Neuronal stem cell (in vitro differentiated cells): Measurements from ENCODE around the gene RHEB.
A peak's percentile ranks its signal among the peaks of the same experiment; 100 is the strongest.

ENCODE experiments used
- DNase-seq: peaks from one replicate; pipeline ENCODE4 v3.0.0-alpha.2; 2013; ENCODE audit warnings: low spot score
- H2AFZ ChIP-seq: one replicate; pipeline ENCODE4 v1.6.1; 2013; ENCODE audit warnings: mild to moderate bottlenecking, low read length, inconsistent platforms
- H2AK5ac ChIP-seq: 2 replicates; pipeline ENCODE4 v1.6.1; 2013; ENCODE audit warnings: low read depth, mild to moderate bottlenecking, inconsistent platforms, low read length, moderate library complexity, mixed read lengths
- H2BK120ac ChIP-seq: 2 replicates; pipeline ENCODE4 v1.6.1; 2013; ENCODE audit warnings: low read depth, mild to moderate bottlenecking, inconsistent platforms, low read length, moderate library complexity, mixed read lengths
- H2BK12ac ChIP-seq: one replicate; pipeline ENCODE4 v1.6.1; 2013; ENCODE audit warnings: low read length, inconsistent platforms
- H2BK15ac ChIP-seq: 2 replicates; pipeline ENCODE4 v1.6.1; 2013; ENCODE audit warnings: mild to moderate bottlenecking, low read length, inconsistent platforms, mixed read lengths
- H2BK5ac ChIP-seq: one replicate; pipeline ENCODE4 v1.6.1; 2013; ENCODE audit warnings: inconsistent platforms, mild to moderate bottlenecking, low read length, moderate library complexity
- H3K14ac ChIP-seq: one replicate; pipeline ENCODE4 v1.6.1; 2013; ENCODE audit warnings: low read length, inconsistent platforms
- H3K18ac ChIP-seq: 2 replicates; pipeline ENCODE4 v1.6.1; 2013; ENCODE audit warnings: low read length, inconsistent platforms
- H3K23ac ChIP-seq: 2 replicates; pipeline ENCODE4 v1.6.1; 2013; ENCODE audit warnings: low read depth, mild to moderate bottlenecking, mixed read lengths, low read length, inconsistent platforms; ENCODE audit not compliant: poor library complexity
- H3K27ac ChIP-seq: replicated peaks from 3 replicates; pipeline ENCODE4 v1.5.1; 2013; ENCODE audit warnings: low read length, inconsistent platforms
- H3K27me3 ChIP-seq, 3 experiments: 2 replicates each; pipeline ENCODE4 v1.6.1; 2013; ENCODE audit warnings: low read length in 3 of 3, mild to moderate bottlenecking in 2 of 3, inconsistent platforms in 1 of 3, low read depth in 1 of 3, mixed read lengths in 1 of 3, moderate library complexity in 1 of 3; ENCODE audit not compliant: control insufficient read depth in 3 of 3, insufficient read depth in 3 of 3
- H3K36me3 ChIP-seq, 2 donors: replicated peaks in 1 of 2; 2 replicates each; pipeline ENCODE4 v1.6.1; 2013; ENCODE audit warnings: low read length in 2 of 2; ENCODE audit not compliant: control insufficient read depth in 2 of 2, insufficient read depth in 2 of 2
- H3K4ac ChIP-seq: 2 replicates; pipeline ENCODE4 v1.6.1; 2013; ENCODE audit warnings: inconsistent platforms, mild to moderate bottlenecking, low read length, moderate library complexity
- H3K4me1 ChIP-seq, 2 donors: 1 replicate in 1 of 2; 2 replicates in 1 of 2; pipeline ENCODE4 v1.6.1; 2013; ENCODE audit warnings: low read length in 2 of 2, low read depth in 1 of 2; ENCODE audit not compliant: control insufficient read depth in 2 of 2, insufficient read depth in 1 of 2
- H3K4me2 ChIP-seq: one replicate; pipeline ENCODE4 v1.6.1; 2013; ENCODE audit warnings: mild to moderate bottlenecking, low read length, inconsistent platforms; ENCODE audit not compliant: insufficient read depth, poor library complexity, severe bottlenecking
- H3K4me3 ChIP-seq, 2 donors: 2 replicates each; pipeline ENCODE4 v1.5.1; 2013; ENCODE audit warnings: low read length in 2 of 2, mild to moderate bottlenecking in 2 of 2, inconsistent platforms in 1 of 2, moderate library complexity in 1 of 2
- H3K79me1 ChIP-seq: one replicate; pipeline ENCODE4 v1.6.1; 2013; ENCODE audit warnings: low read depth, mild to moderate bottlenecking, inconsistent platforms, low read length, moderate library complexity
- H3K9ac ChIP-seq: one replicate; pipeline ENCODE4 v1.6.1; 2013; ENCODE audit warnings: mild to moderate bottlenecking, low read depth, low read length, inconsistent platforms; ENCODE audit not compliant: poor library complexity
- H3K9me3 ChIP-seq, 2 donors: replicated peaks in 1 of 2; 2 replicates each; pipeline versions ENCODE3 to v1.6.1; 2013; ENCODE audit warnings: low read length in 2 of 2, mild to moderate bottlenecking in 2 of 2, inconsistent platforms in 1 of 2, low read depth in 1 of 2, mixed read lengths in 1 of 2, moderate library complexity in 1 of 2; ENCODE audit not compliant: control insufficient read depth in 2 of 2, insufficient read depth in 1 of 2
- H4K8ac ChIP-seq: one replicate; pipeline ENCODE4 v1.6.1; 2013; ENCODE audit warnings: low read depth, mild to moderate bottlenecking, inconsistent platforms, low read length, moderate library complexity
- H4K91ac ChIP-seq: one replicate; pipeline ENCODE4 v1.6.1; 2013; ENCODE audit warnings: low read length, low read depth, mild to moderate bottlenecking, inconsistent platforms; ENCODE audit not compliant: poor library complexity
- WGBS, 2 donors: extraction: QIAGEN DNeasy Blood & Tissue Kit; methylation state at CpG; one replicate each; pipeline ENCODE4 v1.1.7; 2013; ENCODE audit warnings: missing lambda C conversion rate in 2 of 2, mixed read lengths in 1 of 2; ENCODE audit not compliant: insufficient read length in 2 of 2, insufficient replicate concordance in 1 of 2; ENCODE audit errors: extremely low coverage in 2 of 2; 5-methylcytosine and 5-hydroxymethylcytosine counted together

The RHEB gene

DNA sequence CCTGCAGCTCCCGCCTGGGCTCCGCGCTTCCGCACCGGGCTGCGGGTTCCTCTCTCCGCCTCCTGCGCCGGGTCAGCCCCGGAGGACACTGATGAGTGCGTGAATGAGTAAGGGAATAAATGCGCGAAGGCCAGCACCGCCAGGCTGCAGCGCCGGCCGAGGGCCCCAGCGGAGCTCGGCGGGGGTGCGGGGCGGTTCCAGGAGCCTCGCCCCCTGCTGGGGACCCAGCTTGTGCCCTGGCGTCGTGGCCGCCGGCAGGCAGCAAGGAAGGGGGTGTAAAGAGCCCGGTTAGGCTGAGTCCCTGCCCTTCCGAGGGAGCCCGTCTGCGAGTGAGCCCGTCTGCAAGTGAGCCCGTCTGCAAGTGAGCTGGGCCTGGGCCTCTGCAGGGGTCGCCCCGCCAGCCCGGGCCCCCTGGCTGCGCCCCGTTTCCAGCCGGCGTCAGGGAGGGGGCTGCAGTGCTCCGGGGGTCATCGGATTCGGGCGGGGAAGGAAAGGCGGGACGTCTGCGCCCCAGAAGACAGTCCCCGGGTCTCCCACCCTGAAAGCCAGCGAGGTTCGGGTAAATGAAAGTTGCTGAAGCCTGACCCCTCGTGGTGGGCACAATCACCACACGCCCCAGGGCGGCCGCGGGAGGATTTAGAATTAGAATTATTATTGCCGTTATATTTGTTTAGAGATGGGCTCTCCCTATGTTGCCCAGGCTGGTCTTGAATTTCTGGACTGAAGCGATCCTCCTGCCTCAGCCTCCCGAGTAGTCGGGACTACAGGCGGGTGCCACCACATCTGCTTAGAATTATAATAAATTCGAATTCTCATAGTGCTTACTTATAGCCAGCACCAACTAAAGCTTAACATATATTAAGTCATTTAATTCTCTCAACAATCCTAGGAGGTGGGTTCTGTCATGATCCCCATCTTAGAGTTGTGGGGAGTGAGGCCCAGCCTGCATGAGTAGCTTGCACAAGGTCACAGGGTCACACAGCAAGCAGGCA, 71.1 kb downstream of the RHEB start:
- DNase-seq: peak; percentile 68
- Histone ChIP-seq H4K91ac (no peak overlapping the region), H3K36me3 (no peaks in the 10 kb centered on the region), H3K14ac (peak overlapping the region; percentile 92), H3K27me3 (peaks cover 0 to 35% (median 8%) of the 10 kb centered on the region in 3 experiments), H3K4me3 (peak overlapping the region; percentile 30 to 74), H3K18ac (peak overlapping the region; percentile 98), H4K8ac (no peak overlapping the region), H3K9ac (peak overlapping the region; percentile 84), H2BK15ac (peak overlapping the region; percentile 90), H2BK12ac (peak overlapping the region; percentile 68), H3K79me1 (no peaks in the 10 kb centered on the region), H3K23ac (peak overlapping the region; percentile 87), H3K9me3 (no peaks in the 10 kb centered on the region), H3K27ac (no peak overlapping the region), H2AFZ (peak overlapping the region; percentile 99), H2AK5ac (peak overlapping the region; percentile 74), H2BK120ac (no peak overlapping the region), H3K4ac (no peak overlapping the region), H3K4me2 (peak overlapping the region; percentile 98), H2BK5ac (no peak overlapping the region), H3K4me1 (peaks cover 0 to 6% of the 10 kb centered on the region in 2 donors)
- WGBS, 2 donors: no CpG with 5 or more reads among the region's 61 CpGs

DNA sequence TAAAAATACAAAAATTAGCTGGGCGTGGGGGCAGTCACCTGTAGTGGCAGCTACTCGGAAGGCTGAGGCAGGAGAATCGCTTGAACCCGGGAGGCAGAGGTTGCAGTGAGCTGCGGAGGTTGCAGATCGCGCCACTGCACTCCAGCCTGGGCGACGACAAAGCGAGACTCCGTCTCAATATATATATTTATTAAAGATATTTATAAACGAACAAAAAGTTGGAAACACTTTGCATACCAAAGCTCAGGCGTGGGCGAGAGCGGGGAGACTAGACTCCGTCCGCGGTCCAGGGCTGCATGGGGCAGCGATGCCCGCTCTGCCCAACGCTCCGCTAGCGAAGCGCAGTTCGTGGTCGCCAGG, 71.8 kb downstream of the RHEB start:
- peak overlapping the region; percentile 53 for H2AK5ac ChIP-seq
- peak overlapping the region; percentile 98 for H3K18ac ChIP-seq
- H4K91ac ChIP-seq: no peak overlapping the region
- no peak overlapping the region for H4K8ac ChIP-seq
- H3K4ac ChIP-seq: no peak overlapping the region
- peak overlapping the region; percentile 84 for H3K9ac ChIP-seq
- no peak overlapping the region for H2BK5ac ChIP-seq
- no peaks in the 10 kb centered on the region for H3K79me1 ChIP-seq
- no peaks in the 10 kb centered on the region for H3K4me1 ChIP-seq
- peak overlapping the region; percentile 92 for H3K14ac ChIP-seq
- peak overlapping the region; percentile 99 for H2AFZ ChIP-seq
- peak overlapping the region in 1 of 2 donors; percentile 74 for H3K4me3 ChIP-seq
- WGBS, 2 donors: no CpG with 5 or more reads among the region's 26 CpGs
- peak overlapping the region; percentile 87 for H3K23ac ChIP-seq
- H2BK15ac ChIP-seq: peak overlapping the region; percentile 90
- no peak overlapping the region for H2BK12ac ChIP-seq
- H3K27me3 ChIP-seq: peaks cover 0 to 35% (median 8%) of the 10 kb centered on the region in 3 experiments
- peak overlapping the region; percentile 98 for H3K4me2 ChIP-seq
- no peak for DNase-seq
- no peak overlapping the region for H2BK120ac ChIP-seq
- H3K9me3 ChIP-seq: peaks cover 0 to under 1% of the 10 kb centered on the region in 2 donors
- H3K27ac ChIP-seq: no peak overlapping the region
- no peaks in the 10 kb centered on the region for H3K36me3 ChIP-seq

- peak overlapping the region; percentile 58 for H2BK15ac ChIP-seq
- H2BK5ac ChIP-seq: no peak overlapping the region
- no peak overlapping the region for H3K27ac ChIP-seq
- peaks cover 0 to 35% (median 8%) of the 10 kb centered on the region in 3 experiments for H3K27me3 ChIP-seq
- H4K8ac ChIP-seq: no peak overlapping the region
- H2BK120ac ChIP-seq: no peak overlapping the region
- H3K14ac ChIP-seq: no peak overlapping the region
- peaks cover 0 to 3% of the 10 kb centered on the region in 2 donors for H3K9me3 ChIP-seq
- H3K4me2 ChIP-seq: no peak overlapping the region
- peak overlapping the region; percentile 35 for H3K18ac ChIP-seq
- peak overlapping the region; percentile 63 for H2AK5ac ChIP-seq
- no peaks in the 10 kb centered on the region for H3K4me1 ChIP-seq
- no peak overlapping the region for H3K9ac ChIP-seq
- no peaks in the 10 kb centered on the region for H3K79me1 ChIP-seq
- H3K4ac ChIP-seq: no peak overlapping the region
- peak overlapping the region; percentile 43 for H3K23ac ChIP-seq
- no peak overlapping the region for H2AFZ ChIP-seq
- H3K4me3 ChIP-seq: no peak overlapping the region
- no peak overlapping the region for H2BK12ac ChIP-seq
- DNase-seq: no peak
- H4K91ac ChIP-seq: no peak overlapping the region
- WGBS, 2 donors: no CpG with 5 or more reads among the region's 18 CpGs
- H3K36me3 ChIP-seq: no peaks in the 10 kb centered on the region
These were observed 72.4 kb downstream of the RHEB start for GRCh38 chr7:151447312-151447711.

- Histone ChIP-seq H3K4me3 (no peak overlapping the region), H2BK120ac (no peak overlapping the region), H3K23ac (no peak overlapping the region), H4K91ac (no peak overlapping the region), H3K27ac (no peak overlapping the region), H3K4me2 (no peak overlapping the region), H2AK5ac (no peak overlapping the region), H3K9ac (no peak overlapping the region), H3K36me3 (no peaks in the 10 kb centered on the region), H3K18ac (no peak overlapping the region), H2BK15ac (no peak overlapping the region), H3K79me1 (no peaks in the 10 kb centered on the region), H4K8ac (no peak overlapping the region), H2BK12ac (no peak overlapping the region), H2AFZ (no peak overlapping the region), H3K4me1 (no peaks in the 10 kb centered on the region), H3K14ac (no peak overlapping the region), H2BK5ac (no peak overlapping the region), H3K27me3 (peaks cover 0 to 32% (median 8%) of the 10 kb centered on the region in 3 experiments), H3K9me3 (peaks cover 0 to 3% of the 10 kb centered on the region in 2 donors), H3K4ac (no peak overlapping the region)
- no CpG with 5 or more reads among the region's 2 CpGs for WGBS, 2 donors
- no peak for DNase-seq
These were observed 73.3 kb downstream of the RHEB start for GRCh38 chr7:151446412-151446811.
